Naive thymus-derived CD4-positive, alpha-beta T cell (primary cell): ENCODE results near the gene MAP3K1. TPM values are rescaled to one million over a fixed set of nuclear protein-coding genes. Genes with fewer than 3 reads are reported as not detected.

Experiments
- ATAC-seq: fragments of 150-1000 bp; cut with Tn5 transposase; 2 replicates; pipeline ENCODE4 v1.10.0; 2021; ENCODE audit warnings: mild to moderate bottlenecking, moderate library complexity
- CTCF ChIA-PET: fragments of 350-600 bp; sonication (Branson Sonifier 250); formaldehyde crosslinking; loops from one replicate; lab custom pipeline; 2021; ENCODE audit warnings: antibody characterized with exemption; lab: Charles Lee
- POLR2A ChIA-PET: fragments of 350-600 bp; sonication (Branson Sonifier 250); formaldehyde crosslinking; loops from one replicate; lab custom pipeline; 2021; ENCODE audit warnings: antibody characterized with exemption, inconsistent platforms; lab: Charles Lee
- DNase-seq, 9 donors: peaks; one replicate each; pipeline versions ENCODE4 v3.0.0 to v3.0.0-alpha.2; 2020 to 2022; ENCODE audit warnings: mixed read lengths in 1 of 9
- H3K27ac ChIP-seq: one replicate; pipeline ENCODE4 v1.7.0; 2013; ENCODE audit warnings: mild to moderate bottlenecking, low read depth, low read length, moderate library complexity
- H3K27me3 ChIP-seq, 2 donors: one replicate each; pipeline ENCODE4 v1.7.0; 2013; ENCODE audit warnings: low read length in 2 of 2, mild to moderate bottlenecking in 2 of 2, moderate library complexity in 2 of 2; ENCODE audit not compliant: control insufficient read depth in 2 of 2, insufficient read depth in 2 of 2
- H3K36me3 ChIP-seq, 3 experiments: 1 replicate in 2 of 3; 2 replicates in 1 of 3; pipeline ENCODE4 v1.7.0; 2013; ENCODE audit warnings: low read length in 3 of 3, mild to moderate bottlenecking in 3 of 3, moderate library complexity in 1 of 3; ENCODE audit not compliant: insufficient read depth in 3 of 3, control insufficient read depth in 2 of 3
- H3K4me1 ChIP-seq, 2 donors: one replicate each; pipeline ENCODE4 v1.7.0; 2013; ENCODE audit warnings: low read length in 2 of 2, mild to moderate bottlenecking in 2 of 2, moderate library complexity in 1 of 2; ENCODE audit not compliant: control insufficient read depth in 2 of 2, insufficient read depth in 2 of 2
- H3K4me3 ChIP-seq: 2 replicates; pipeline ENCODE4 v1.7.0; 2013; ENCODE audit warnings: mild to moderate bottlenecking, low read length
- H3K9me3 ChIP-seq, 3 experiments: 1 replicate in 2 of 3; 2 replicates in 1 of 3; pipeline ENCODE4 v1.7.0; 2013; ENCODE audit warnings: low read length in 3 of 3; ENCODE audit not compliant: control insufficient read depth in 2 of 3
- H3K27ac Mint-ChIP-seq, 9 donors: one replicate each; pipeline ENCODE4 v1.8.0; 2020 to 2022; ENCODE audit warnings: mixed read lengths in 9 of 9, mild to moderate bottlenecking in 8 of 9, moderate library complexity in 5 of 9, inconsistent platforms in 2 of 9
- H3K27me3 Mint-ChIP-seq, 5 donors: one replicate each; pipeline ENCODE4 v1.8.0; 2021 to 2022; ENCODE audit warnings: mixed read lengths in 5 of 5, mild to moderate bottlenecking in 1 of 5
- H3K36me3 Mint-ChIP-seq, 5 donors: one replicate each; pipeline ENCODE4 v1.8.0; 2020 to 2022; ENCODE audit warnings: mixed read lengths in 5 of 5, mild to moderate bottlenecking in 3 of 5, inconsistent platforms in 1 of 5
- H3K4me1 Mint-ChIP-seq, 7 donors: one replicate each; pipeline ENCODE4 v1.8.0; 2020 to 2022; ENCODE audit warnings: mixed read lengths in 7 of 7, mild to moderate bottlenecking in 3 of 7, inconsistent platforms in 1 of 7
- H3K4me3 Mint-ChIP-seq, 10 donors: one replicate each; pipeline ENCODE4 v1.8.0; 2020 to 2022; ENCODE audit warnings: mild to moderate bottlenecking in 10 of 10, mixed read lengths in 10 of 10, moderate library complexity in 6 of 10, inconsistent platforms in 2 of 10
- H3K9me3 Mint-ChIP-seq, 11 donors: one replicate each; pipeline ENCODE4 v1.8.0; 2020 to 2022; ENCODE audit warnings: mixed read lengths in 11 of 11, mild to moderate bottlenecking in 4 of 11, inconsistent platforms in 1 of 11, moderate library complexity in 1 of 11
- intact Hi-C, 2 donors: fragments of 100-400 bp; cut with micrococcal nuclease; formaldehyde crosslinking; loops; one replicate each; pipeline ENCODE4 v1.15.1; 2023
- polyA plus RNA-seq, 2 donors: library from polyadenylated mRNA; unstranded; fragments of 300-500 nt; fragmentation: Illumina TruSeq; gene quantifications; one replicate each; pipeline ENCODE4 v1.2.3, GENCODE V29; 2021
- total RNA-seq, 6 experiments: library from RNA in 5 of 6; stranded (reverse) in 5 of 6; gene quantifications; 1 replicate in 5 of 6; 2 replicates in 1 of 6; pipeline ENCODE4 v1.2.3 and lab custom pipeline; 2021 to 2026

Gene MAP3K1
- total RNA-seq (10 to 100 TPM; 54.4 to 85.4 (median 77.3) TPM), polyA plus RNA-seq (10 to 100 TPM; 43.0 to 55.3 TPM), total RNA-seq (lab: John Stamatoyannopoulos, UW) (418 reads per million, percentile 97 among the genes with 10 or more reads in this experiment)

- POLR2A ChIA-PET: interaction anchor here (0.6 to 3.4 kb wide), 22 partner anchors 10 to 543 kb away, joined by 3 to 25 read pairs (median 4); no protein-coding TSS in a partner anchor
Measured at GRCh38 chr5:56814963-56815657, at the start of gene MAP3K1. Gene MAP3K1, plus strand, starts transcription at chr5:56815549. Its CDS starts 25 bp downstream, at chr5:56815574.

DNA sequence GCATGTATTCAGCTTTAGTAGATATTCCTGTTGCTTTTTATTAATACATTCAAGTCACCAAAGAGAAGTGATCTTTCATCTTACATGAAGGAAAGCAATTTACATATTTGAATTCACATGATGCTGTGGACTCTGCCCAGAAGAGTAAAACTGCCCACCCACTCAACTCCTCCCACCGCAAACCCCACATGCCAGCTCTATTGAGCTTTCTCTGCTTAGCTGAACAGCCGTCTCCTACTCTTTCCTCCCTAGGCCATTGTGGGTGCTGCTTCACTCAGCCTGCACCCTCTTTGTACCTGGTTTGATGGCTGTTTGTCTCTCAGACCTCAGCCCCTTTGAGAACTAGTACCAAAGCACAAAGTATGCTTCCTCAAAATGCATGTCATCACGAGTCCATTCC is 48.4 kb upstream of the MAP3K1 start:
- intact Hi-C loops: no loop called here
- H3K4me3 Mint-ChIP-seq: no peak overlapping the region
- no peak overlapping the region for H3K27ac Mint-ChIP-seq
- H3K27me3 ChIP-seq: no peaks in the 10 kb centered on the region
- no peaks in the 10 kb centered on the region for H3K36me3 ChIP-seq
- H3K4me1 Mint-ChIP-seq: peaks cover 0 to 18% (median 6%) of the 10 kb centered on the region in 7 donors
- no peak for ATAC-seq
- no peaks in the 10 kb centered on the region for H3K27me3 Mint-ChIP-seq
- no peaks in the 10 kb centered on the region for H3K4me1 ChIP-seq
- H3K9me3 Mint-ChIP-seq: peaks cover 0 to 5% (median 0%) of the 10 kb centered on the region in 11 donors
- no peak for DNase-seq
- H3K9me3 ChIP-seq: no peaks in the 10 kb centered on the region
- no peak overlapping the region for H3K4me3 ChIP-seq
- no peak overlapping the region for H3K27ac ChIP-seq
- CTCF ChIA-PET: no interaction called here
- POLR2A ChIA-PET: no interaction called here
- H3K36me3 Mint-ChIP-seq: peaks cover 0 to 3% (median 0%) of the 10 kb centered on the region in 5 donors

More at GRCh38 chr5:56814963-56815657, at the start of gene MAP3K1:
- Mint-ChIP-seq H3K36me3 (peaks cover 0 to 17% (median 0%) of the 10 kb centered on the region in 5 donors), H3K27me3 (peaks cover 0 to 6% (median 0%) of the 10 kb centered on the region in 5 donors), H3K4me1 (peaks cover 23 to 47% (median 41%) of the 10 kb centered on the region in 7 donors), H3K9me3 (no peaks in the 10 kb centered on the region), H3K27ac (peak within 1 kb of the TSS; percentile 91 to 97 (median 93)), H3K4me3 (peak within 1 kb of the TSS; percentile 93 to 97 (median 95))
- Histone ChIP-seq H3K27me3 (no peaks in the 10 kb centered on the region), H3K4me3 (peak within 1 kb of the TSS; percentile 95), H3K36me3 (peaks cover 0 to 14% (median 0%) of the 10 kb centered on the region in 3 experiments), H3K9me3 (no peaks in the 10 kb centered on the region), H3K27ac (peak within 1 kb of the TSS; percentile 83), H3K4me1 (peaks cover 8 to 17% of the 10 kb centered on the region in 2 donors)
- ATAC-seq (peak; percentile 83), DNase-seq (peak; percentile 75 to 92 (median 86))
- intact Hi-C loops: loop anchor here (1.0 to 5.0 kb wide), 21 partner anchors 14 to 1103 kb away; partner anchors contain the start of genes IL6ST (in 2 of the 2), MIER3 (in 2 of the 2), GPBP1 (in 1 of the 2) and SETD9 (in 1 of the 2)
- CTCF ChIA-PET: interaction anchor here (0.9 to 1.6 kb wide), 4 partner anchors 12 to 226 kb away, joined by 3 to 6 read pairs (median 4); no protein-coding TSS in a partner anchor

- Mint-ChIP-seq H3K4me1 (peaks cover 0 to 12% (median 0%) of the 10 kb centered on the region in 7 donors), H3K4me3 (no peak overlapping the region), H3K27me3 (no peaks in the 10 kb centered on the region), H3K27ac (peak overlapping the region in 1 of 9 donors; percentile 28), H3K9me3 (peaks cover 0 to 5% (median 0%) of the 10 kb centered on the region in 11 donors), H3K36me3 (peaks cover 0 to 3% (median 0%) of the 10 kb centered on the region in 5 donors)
- Histone ChIP-seq H3K27me3 (no peaks in the 10 kb centered on the region), H3K36me3 (no peaks in the 10 kb centered on the region), H3K27ac (no peak overlapping the region), H3K9me3 (no peaks in the 10 kb centered on the region), H3K4me1 (no peaks in the 10 kb centered on the region), H3K4me3 (no peak overlapping the region)
- ATAC-seq (no peak), DNase-seq (no peak)
- intact Hi-C loops: no loop called here
- ChIA-PET POLR2A (interaction anchor here (0.8 kb wide), 2 partner anchors 33 to 101 kb away, joined by 3 to 4 read pairs; no protein-coding TSS in a partner anchor), CTCF (interaction anchor here (1.1 kb wide), 1 partner anchor 9 kb away, joined by 3 read pairs; no protein-coding TSS in a partner anchor)
Measured at GRCh38 chr5:56769875-56770604, 45.3 kb upstream of the MAP3K1 start.

DNA sequence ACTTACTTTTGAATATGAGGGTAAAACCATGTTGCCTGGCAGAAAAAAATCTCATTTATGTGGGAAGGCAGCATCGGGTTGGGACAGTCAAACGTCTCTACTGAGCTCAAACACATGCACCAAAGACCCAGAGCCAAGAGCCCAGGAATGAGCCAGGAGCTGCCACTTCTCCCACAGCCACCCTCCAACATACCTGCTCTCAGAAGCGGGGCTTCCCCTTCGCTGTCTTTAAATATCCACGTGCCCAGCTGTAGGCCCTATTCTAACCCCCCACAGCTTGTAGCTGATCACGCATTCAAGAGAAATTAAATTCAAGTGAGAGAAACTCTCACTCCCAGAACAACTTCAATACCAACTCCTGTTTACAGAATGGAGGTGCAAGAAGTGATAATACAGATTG is 42.6 kb upstream of the MAP3K1 start:
- Mint-ChIP-seq H3K36me3 (peaks cover 0 to under 1% (median 0%) of the 10 kb centered on the region in 5 donors), H3K9me3 (peaks cover 0 to 10% (median 0%) of the 10 kb centered on the region in 11 donors), H3K27ac (peak overlapping the region in 1 of 9 donors; percentile 66), H3K4me3 (no peak overlapping the region), H3K4me1 (peaks cover 0 to 6% (median 0%) of the 10 kb centered on the region in 7 donors), H3K27me3 (no peaks in the 10 kb centered on the region)
- no peak for DNase-seq
- Histone ChIP-seq H3K27ac (no peak overlapping the region), H3K9me3 (no peaks in the 10 kb centered on the region), H3K27me3 (no peaks in the 10 kb centered on the region), H3K36me3 (no peaks in the 10 kb centered on the region), H3K4me3 (no peak overlapping the region), H3K4me1 (no peaks in the 10 kb centered on the region)
- intact Hi-C loops: no loop called here
- ATAC-seq: no peak
- POLR2A ChIA-PET: interaction anchor here (1.5 kb wide), 1 partner anchor 86 kb away, joined by 6 read pairs; no protein-coding TSS in a partner anchor
- CTCF ChIA-PET: interaction anchor here (0.6 kb wide), 1 partner anchor 291 kb away, joined by 3 read pairs; no protein-coding TSS in a partner anchor

- Histone ChIP-seq H3K36me3 (no peaks in the 10 kb centered on the region), H3K27ac (no peak overlapping the region), H3K4me1 (no peaks in the 10 kb centered on the region), H3K4me3 (no peak overlapping the region), H3K9me3 (no peaks in the 10 kb centered on the region), H3K27me3 (no peaks in the 10 kb centered on the region)
- intact Hi-C loops: no loop called here
- Mint-ChIP-seq H3K4me1 (peaks cover 0 to 6% (median 0%) of the 10 kb centered on the region in 7 donors), H3K27ac (no peak overlapping the region), H3K9me3 (peaks cover 0 to 19% (median 0%) of the 10 kb centered on the region in 11 donors), H3K36me3 (peaks cover 0 to 10% (median 0%) of the 10 kb centered on the region in 5 donors), H3K27me3 (peaks cover 0 to 15% (median 0%) of the 10 kb centered on the region in 5 donors), H3K4me3 (no peak overlapping the region)
- no peak for ATAC-seq
- CTCF ChIA-PET: interaction anchor here (0.7 kb wide), 2 partner anchors 331 to 825 kb away, joined by 3 read pairs; no protein-coding TSS in a partner anchor
- no peak for DNase-seq
- POLR2A ChIA-PET: interaction anchor here (0.9 kb wide), 1 partner anchor 14 kb away, joined by 3 read pairs; no protein-coding TSS in a partner anchor
Measured at GRCh38 chr5:56774957-56775356, 40.4 kb upstream of the MAP3K1 start.
